ENCODE results near the gene GTPBP6.
"Not testable (repeated sequence)": the region's sequence is repeated elsewhere in the genome, so short reads cannot be mapped to it uniquely, and the experiment has no call there.

GTPBP6 gene

GRCh38 chrX:351736-352135 lies 33.1 kb upstream of the GTPBP6 start:
- DNase-seq (ENCODE audit: low read depth, low spot score): no peak

DNA sequence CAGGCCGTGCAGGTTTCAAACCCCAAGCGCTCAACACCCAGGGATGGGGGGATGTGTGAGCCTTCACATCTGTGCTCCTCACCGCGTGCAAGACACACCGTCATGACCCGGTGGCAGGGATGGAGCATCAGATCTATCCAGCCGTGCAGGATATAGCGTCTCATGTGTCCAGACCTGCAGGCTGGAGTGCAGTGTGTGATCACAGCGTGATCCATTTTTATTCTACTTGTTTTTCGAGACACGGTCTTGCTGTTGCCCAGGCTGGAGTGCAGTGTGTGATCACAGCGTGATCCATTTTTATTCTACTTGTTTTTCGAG lies 32.7 kb upstream of the GTPBP6 start:
- DNase-seq (ENCODE audit: low read depth, low spot score): not testable (repeated sequence)

- DNase-seq (ENCODE audit: low read depth, low spot score): no peak
Measured at GRCh38 chrX:350534-351323, 32.1 kb upstream of the GTPBP6 start.

DNA sequence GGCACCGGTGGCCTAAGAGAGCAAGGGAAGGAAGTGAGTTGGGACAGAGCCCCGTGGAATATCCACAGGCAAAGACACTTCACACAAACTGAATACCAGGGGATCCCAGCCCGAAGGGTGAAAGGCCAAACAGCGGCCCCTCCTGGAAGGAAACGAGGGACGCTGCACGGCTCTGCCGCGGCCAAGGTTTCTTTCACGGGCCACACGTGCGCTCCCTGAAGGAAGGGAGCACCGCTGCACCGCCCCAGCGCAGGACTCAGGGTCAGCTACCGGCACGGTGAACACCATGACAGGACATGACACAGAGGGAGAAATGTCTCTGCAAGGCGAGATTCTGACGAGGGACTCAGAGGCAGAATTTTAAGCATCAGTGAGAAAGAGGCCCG lies 31.5 kb upstream of the GTPBP6 start:
- DNase-seq (ENCODE audit: low read depth, low spot score): peak; percentile 42

GRCh38 chrX:349702-350101 lies 31.1 kb upstream of the GTPBP6 start:
- DNase-seq (ENCODE audit: low read depth, low spot score): no peak

- no peak for DNase-seq (ENCODE audit: low read depth, low spot score)
Measured at GRCh38 chrX:349196-349595, 30.6 kb upstream of the GTPBP6 start.

GRCh38 chrX:348461-349117 lies 30.0 kb upstream of the GTPBP6 start:
- no peak for DNase-seq (ENCODE audit: low read depth, low spot score)

DNA sequence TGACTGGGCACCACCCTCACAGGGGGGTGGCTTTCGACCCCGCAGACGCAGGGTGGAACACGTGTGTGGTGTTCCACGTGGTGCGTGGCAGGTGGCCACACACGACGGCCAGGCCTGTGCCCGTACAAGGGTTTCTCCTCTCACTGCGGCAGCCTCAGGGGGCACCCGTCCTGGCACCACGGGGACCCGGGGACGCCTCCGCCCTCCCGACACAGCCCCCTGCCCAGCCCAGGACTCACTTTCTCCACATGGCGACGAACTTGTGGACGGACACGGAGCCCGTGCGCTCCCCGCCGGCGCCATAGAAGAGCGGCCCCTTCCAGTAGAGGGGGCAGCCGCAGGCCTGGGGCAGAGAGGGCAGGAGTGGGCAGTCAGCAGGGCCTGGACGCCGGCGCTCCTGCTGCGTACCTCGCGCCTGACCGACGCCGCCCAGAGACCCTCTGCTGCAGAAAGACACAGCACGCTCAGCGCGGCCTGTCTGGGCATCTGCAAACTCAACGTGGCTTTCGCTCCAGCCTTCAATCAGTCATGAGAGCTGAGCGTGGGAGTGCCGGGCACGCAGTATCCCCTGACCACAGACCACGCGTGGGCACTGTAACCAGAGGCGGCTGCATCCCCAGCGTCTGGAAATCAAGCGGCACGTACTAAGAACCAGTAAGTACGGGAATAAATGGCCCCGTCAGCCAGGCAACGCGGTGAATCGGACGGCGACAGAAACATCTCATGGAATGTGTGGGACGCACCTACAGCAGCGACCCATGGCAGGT lies 28.9 kb upstream of the GTPBP6 start:
- no peak for DNase-seq (ENCODE audit: low read depth, low spot score)

- DNase-seq (ENCODE audit: low read depth, low spot score): no peak
Measured at GRCh38 chrX:346034-346813, 27.6 kb upstream of the GTPBP6 start.

DNA sequence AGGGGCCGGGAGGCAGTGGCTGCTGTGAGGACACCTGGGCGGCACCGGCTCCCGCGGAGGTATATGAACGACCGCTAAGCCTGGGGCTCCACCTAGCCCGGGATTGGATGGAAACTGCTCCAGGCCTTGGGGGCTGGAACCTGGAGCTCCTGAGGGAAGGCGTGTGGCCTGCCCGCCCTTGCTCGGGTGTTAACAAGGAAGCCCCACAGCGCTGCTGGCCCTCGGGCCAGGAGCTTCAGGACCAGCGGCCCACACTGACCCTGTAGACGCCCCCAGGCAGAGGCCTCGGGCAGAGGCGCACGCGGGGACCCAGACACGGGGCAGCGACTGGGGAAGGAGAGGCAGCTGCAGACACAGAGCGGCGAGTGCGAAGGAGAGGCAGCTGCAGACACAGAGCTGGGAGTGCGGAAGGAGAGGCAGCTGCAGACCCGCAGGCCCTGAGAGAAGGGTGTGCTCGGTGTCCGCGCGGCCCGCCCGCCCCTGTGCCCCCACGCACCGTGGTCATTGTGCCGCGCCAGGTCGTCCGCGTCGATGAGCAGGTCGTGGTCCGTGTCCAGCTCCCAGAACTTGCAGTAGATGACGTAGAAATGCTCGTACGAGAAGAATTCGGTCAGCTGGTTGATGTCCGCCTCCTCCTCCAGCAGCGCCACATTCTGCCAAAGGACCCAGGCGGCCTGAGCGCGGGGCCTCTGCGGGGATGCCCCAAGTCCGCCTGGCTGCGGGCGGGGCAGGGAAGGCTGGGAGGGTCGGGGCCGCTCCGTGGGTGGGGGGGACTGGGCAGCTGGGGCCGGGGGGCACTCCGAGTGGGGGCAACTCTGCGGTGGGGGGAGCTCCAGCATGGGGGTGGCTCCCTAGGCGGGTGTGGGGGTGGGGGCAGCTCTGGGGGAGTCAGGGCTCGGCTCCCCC lies 26.7 kb upstream of the GTPBP6 start:
- peak; percentile 45 for DNase-seq (ENCODE audit: low read depth, low spot score)

DNA sequence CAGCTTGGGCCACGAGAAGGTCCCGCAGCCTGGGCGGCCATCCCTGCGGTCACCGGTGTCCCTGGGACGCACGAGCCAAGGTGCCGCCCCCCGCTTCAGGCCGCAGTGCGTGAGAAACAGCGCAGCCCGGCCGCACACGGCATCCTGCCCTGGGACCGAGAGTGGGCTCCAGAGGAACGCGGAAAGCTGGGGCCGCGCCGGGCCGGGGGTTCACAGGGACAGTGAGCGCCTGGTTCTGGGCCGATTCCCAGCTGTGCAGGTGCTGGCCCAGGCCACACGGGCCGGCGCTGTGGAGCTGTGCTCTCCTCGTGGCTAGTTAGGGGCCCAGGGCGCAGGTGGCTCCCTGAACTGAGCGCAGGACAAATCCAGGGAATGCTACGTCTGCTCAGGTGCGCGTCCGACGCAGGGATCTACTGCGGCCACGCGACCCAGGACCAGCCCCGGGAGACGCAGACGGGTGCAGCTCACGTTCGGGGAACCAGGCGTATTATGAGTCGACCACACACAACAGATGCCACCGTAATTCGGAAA lies 25.8 kb upstream of the GTPBP6 start:
- no peak for DNase-seq (ENCODE audit: low read depth, low spot score)

DNA sequence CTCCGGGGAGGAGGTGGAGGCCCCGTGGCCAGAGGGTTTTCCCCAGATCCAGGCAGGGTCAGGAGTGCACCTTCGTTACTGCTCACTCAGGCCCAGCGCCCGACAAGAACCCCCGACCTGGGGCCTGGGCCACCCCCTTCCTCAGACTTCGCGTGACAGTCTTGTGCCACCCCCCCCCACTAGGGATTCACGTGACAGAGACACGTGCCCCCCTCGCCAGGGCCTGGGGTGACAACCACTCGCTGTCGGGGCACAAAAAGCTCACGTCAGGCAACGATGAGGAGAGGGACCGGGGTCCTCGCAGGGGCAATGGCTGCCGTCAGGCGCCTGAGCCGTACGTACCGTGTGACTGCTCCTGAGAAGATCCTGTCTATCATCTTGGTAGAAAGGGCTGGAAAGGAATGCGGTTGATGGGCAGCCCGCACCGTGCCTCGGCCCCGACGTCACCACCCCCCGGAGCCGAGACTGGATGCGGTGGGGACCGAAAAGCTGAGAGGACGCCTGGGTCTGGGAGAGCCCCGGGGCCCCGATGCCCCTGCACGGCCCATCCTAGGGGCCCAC lies 23.0 kb upstream of the GTPBP6 start:
- DNase-seq (ENCODE audit: low read depth, low spot score): no peak

- DNase-seq (ENCODE audit: low read depth, low spot score): no peak
Measured at GRCh38 chrX:340641-341423, 22.2 kb upstream of the GTPBP6 start.

- DNase-seq (ENCODE audit: low read depth, low spot score): no peak
Measured at GRCh38 chrX:340121-340520, 21.5 kb upstream of the GTPBP6 start.

- DNase-seq (ENCODE audit: low read depth, low spot score): no peak
Measured at GRCh38 chrX:338836-339400, 20.3 kb upstream of the GTPBP6 start.

DNA sequence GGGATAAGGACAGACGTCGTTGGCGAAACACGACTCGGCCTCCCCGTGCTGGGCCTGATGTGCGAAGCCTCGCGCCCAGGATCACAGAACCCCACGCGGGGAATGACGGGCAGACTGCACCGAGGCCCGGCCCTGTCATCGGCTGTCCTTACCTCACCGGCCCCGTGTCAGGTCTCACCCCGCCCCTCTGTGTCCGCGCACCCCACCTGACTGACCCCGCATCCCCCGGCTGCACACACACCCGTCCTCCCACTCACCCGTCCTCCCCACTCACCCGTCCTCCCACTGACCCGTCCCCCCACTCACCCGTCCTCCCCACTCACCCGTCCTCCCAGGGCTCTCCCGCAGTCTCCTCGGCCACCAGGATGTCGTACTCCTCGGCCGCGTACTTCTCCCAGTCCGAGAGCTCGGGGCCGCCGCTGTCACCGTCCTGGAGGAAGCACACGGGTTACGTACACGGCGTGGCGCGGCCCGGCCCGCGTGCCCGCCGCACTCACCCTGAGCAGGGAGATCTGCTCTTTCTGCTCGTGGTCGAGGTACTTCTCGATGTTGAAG lies 19.8 kb upstream of the GTPBP6 start:
- no peak for DNase-seq (ENCODE audit: low read depth, low spot score)

DNA sequence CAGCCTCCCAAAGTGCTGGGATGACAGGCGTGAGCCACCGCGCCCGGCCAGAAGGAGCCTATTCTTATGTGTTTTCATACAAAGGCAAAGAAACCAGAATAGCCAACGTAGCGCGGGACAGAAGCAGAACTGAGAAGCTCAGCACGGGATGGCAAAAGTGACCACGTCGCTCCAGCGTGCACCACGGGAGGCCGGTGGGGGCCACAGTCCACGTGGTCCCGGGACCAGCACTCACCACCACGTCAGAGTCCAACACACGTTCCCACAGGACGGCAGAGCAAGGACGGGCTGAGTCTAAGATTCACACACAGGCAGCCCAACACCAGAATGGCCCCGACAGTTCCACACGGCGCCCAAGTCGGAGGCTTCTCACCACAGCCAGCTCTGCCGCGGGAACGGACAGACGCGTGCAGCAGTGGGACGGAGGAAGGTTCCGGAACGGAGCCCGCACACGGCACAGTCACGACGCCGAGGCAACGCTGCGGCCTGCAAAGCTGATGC lies 18.8 kb upstream of the GTPBP6 start:
- no peak for DNase-seq (ENCODE audit: low read depth, low spot score)

GRCh38 chrX:336227-336626 lies 17.6 kb upstream of the GTPBP6 start:
- no peak for DNase-seq (ENCODE audit: low read depth, low spot score)

- DNase-seq (ENCODE audit: low read depth, low spot score): no peak
Measured at GRCh38 chrX:335758-336155, 17.2 kb upstream of the GTPBP6 start.

Measured in ELF-1 (cell line).